Stimulated activated CD8-positive, alpha-beta memory T cell treated with anti-CD3 and anti-CD28 coated beads, Interleukin-12 subunit alpha, Interleukin-12 subunit beta, amount 100 ng/mL, for 24 hours (primary cell): ENCODE results near the gene DIDO1.
"Not testable (repeated sequence)": the region's sequence is repeated elsewhere in the genome, so short reads cannot be mapped to it uniquely, and the experiment has no call there.

Source experiments
- DNase-seq: peaks from one replicate; pipeline ENCODE4 v3.0.0-alpha.2; 2020; ENCODE audit errors: extremely low read depth

The DIDO1 gene

GRCh38 chr20:62929051-62929538, 2.8 kb upstream of the DIDO1 start:
- no peak for DNase-seq

GRCh38 chr20:62928246-62928939, 2.1 kb upstream of the DIDO1 start:
- DNase-seq: no peak

GRCh38 chr20:62927128-62927705, 912 bp upstream of the DIDO1 start:
- DNase-seq: no peak

- no peak for DNase-seq
These were observed 681 bp downstream of the DIDO1 start for GRCh38 chr20:62925420-62926228.

- DNase-seq: no peak
These were observed 1.3 kb downstream of the DIDO1 start for GRCh38 chr20:62925076-62925419.

- DNase-seq: no peak
These were observed 1.7 kb downstream of the DIDO1 start for GRCh38 chr20:62924442-62925075.

- DNase-seq: no peak
These were observed 2.5 kb downstream of the DIDO1 start for GRCh38 chr20:62923669-62924441.

- not testable (repeated sequence) for DNase-seq
These were observed 3.1 kb downstream of the DIDO1 start for GRCh38 chr20:62923059-62923668.

GRCh38 chr20:62922451-62922921, 3.8 kb downstream of the DIDO1 start:
- DNase-seq: no peak

GRCh38 chr20:62921119-62921687, 5.1 kb downstream of the DIDO1 start:
- DNase-seq: no peak

- no peak for DNase-seq
These were observed 6.2 kb downstream of the DIDO1 start for GRCh38 chr20:62920039-62920645.

- DNase-seq: no peak
These were observed 7.5 kb downstream of the DIDO1 start for GRCh38 chr20:62918831-62919230.

- DNase-seq: no peak
These were observed 8.2 kb downstream of the DIDO1 start for GRCh38 chr20:62918147-62918546.

- no peak for DNase-seq
These were observed 8.6 kb downstream of the DIDO1 start for GRCh38 chr20:62917720-62918119.

GRCh38 chr20:62916703-62917476, 9.4 kb downstream of the DIDO1 start:
- no peak for DNase-seq

- DNase-seq: no peak
These were observed 11.3 kb downstream of the DIDO1 start for GRCh38 chr20:62914970-62915457.

- DNase-seq: no peak
These were observed 11.9 kb downstream of the DIDO1 start for GRCh38 chr20:62914436-62914835.

- no peak for DNase-seq
These were observed 13.2 kb downstream of the DIDO1 start for GRCh38 chr20:62913043-62913630.
